ENCODE measurements around the gene WDFY1. TPM values are rescaled to one million over a fixed set of nuclear protein-coding genes. Genes with fewer than 3 reads are reported as not detected.

WDFY1 gene
- total and polyA plus RNA-seq, 2 experiments from 2014 or later = 54.5 to 127 TPM

DNA sequence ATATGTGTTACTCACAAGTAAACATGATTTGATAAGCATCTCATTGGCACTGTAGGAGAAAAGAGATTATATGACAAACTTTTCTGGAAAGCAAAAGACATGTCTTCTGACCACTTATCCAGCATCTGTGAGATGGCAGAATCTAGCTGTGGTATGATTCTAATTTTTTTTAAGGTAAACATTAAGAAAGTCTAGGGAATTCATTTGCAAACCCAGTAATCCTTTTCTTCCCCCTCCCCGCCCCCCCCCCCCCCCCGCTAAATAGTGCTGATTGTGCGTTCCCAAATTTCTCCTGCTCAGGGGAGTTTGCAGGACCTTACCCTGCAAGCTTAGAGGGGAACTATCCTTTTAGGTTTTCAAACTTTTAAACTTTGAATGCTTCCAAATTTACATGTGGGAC lies 24.2 kb upstream of the WDFY1 start (continued):
- no peak for TF ChIP-seq EZH2 (IDR thresholded peaks at IDR 0.05; ENCODE audit: low read depth, unreplicated experiment)
- TF ChIP-seq, protein P1, sequence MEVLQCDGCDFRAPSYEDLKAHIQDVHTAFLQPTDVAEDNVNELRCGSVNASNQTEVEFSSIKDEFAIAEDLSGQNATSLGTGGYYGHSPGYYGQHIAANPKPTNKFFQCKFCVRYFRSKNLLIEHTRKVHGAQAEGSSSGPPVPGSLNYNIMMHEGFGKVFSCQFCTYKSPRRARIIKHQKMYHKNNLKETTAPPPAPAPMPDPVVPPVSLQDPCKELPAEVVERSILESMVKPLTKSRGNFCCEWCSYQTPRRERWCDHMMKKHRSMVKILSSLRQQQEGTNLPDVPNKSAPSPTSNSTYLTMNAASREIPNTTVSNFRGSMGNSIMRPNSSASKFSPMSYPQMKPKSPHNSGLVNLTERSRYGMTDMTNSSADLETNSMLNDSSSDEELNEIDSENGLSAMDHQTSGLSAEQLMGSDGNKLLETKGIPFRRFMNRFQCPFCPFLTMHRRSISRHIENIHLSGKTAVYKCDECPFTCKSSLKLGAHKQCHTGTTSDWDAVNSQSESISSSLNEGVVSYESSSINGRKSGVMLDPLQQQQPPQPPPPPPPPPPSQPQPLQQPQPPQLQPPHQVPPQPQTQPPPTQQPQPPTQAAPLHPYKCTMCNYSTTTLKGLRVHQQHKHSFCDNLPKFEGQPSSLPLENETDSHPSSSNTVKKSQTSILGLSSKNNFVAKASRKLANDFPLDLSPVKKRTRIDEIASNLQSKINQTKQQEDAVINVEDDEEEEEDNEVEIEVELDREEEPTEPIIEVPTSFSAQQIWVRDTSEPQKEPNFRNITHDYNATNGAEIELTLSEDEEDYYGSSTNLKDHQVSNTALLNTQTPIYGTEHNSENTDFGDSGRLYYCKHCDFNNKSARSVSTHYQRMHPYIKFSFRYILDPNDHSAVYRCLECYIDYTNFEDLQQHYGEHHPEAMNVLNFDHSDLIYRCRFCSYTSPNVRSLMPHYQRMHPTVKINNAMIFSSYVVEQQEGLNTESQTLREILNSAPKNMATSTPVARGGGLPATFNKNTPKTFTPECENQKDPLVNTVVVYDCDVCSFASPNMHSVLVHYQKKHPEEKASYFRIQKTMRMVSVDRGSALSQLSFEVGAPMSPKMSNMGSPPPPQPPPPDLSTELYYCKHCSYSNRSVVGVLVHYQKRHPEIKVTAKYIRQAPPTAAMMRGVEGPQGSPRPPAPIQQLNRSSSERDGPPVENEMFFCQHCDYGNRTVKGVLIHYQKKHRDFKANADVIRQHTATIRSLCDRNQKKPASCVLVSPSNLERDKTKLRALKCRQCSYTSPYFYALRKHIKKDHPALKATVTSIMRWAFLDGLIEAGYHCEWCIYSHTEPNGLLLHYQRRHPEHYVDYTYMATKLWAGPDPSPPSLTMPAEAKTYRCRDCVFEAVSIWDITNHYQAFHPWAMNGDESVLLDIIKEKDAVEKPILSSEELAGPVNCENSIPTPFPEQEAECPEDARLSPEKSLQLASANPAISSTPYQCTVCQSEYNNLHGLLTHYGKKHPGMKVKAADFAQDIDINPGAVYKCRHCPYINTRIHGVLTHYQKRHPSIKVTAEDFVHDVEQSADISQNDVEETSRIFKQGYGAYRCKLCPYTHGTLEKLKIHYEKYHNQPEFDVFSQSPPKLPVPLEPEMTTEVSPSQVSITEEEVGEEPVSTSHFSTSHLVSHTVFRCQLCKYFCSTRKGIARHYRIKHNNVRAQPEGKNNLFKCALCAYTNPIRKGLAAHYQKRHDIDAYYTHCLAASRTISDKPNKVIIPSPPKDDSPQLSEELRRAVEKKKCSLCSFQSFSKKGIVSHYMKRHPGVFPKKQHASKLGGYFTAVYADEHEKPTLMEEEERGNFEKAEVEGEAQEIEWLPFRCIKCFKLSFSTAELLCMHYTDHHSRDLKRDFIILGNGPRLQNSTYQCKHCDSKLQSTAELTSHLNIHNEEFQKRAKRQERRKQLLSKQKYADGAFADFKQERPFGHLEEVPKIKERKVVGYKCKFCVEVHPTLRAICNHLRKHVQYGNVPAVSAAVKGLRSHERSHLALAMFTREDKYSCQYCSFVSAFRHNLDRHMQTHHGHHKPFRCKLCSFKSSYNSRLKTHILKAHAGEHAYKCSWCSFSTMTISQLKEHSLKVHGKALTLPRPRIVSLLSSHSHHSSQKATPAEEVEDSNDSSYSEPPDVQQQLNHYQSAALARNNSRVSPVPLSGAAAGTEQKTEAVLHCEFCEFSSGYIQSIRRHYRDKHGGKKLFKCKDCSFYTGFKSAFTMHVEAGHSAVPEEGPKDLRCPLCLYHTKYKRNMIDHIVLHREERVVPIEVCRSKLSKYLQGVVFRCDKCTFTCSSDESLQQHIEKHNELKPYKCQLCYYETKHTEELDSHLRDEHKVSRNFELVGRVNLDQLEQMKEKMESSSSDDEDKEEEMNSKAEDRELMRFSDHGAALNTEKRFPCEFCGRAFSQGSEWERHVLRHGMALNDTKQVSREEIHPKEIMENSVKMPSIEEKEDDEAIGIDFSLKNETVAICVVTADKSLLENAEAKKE (CRISPR knock-in tag; IDR thresholded peaks at IDR 0.05) = no peak
- no peak for TF ChIP-seq EZH2phosphoT487 (IDR thresholded peaks at IDR 0.05; ENCODE audit: unreplicated experiment)
- no peak for TF ChIP-seq CREB1 (CRISPR knock-in tag; IDR thresholded peaks at IDR 0.05; ENCODE audit: low read depth)
- TF ChIP-seq ZNF114 (CRISPR knock-in tag; IDR thresholded peaks at IDR 0.05) = no peak
- TF ChIP-seq NANOG (IDR thresholded peaks at IDR 0.05; ENCODE audit: borderline replicate concordance) = no peak
- TF ChIP-seq STAT1 (IDR thresholded peaks at IDR 0.05; ENCODE audit: unreplicated experiment) = no peak
- no peak for TF ChIP-seq ZNF331 (CRISPR knock-in tag; IDR thresholded peaks at IDR 0.05; ENCODE audit: low read depth)
- no peak for TF ChIP-seq POLR2AphosphoS5 (IDR thresholded peaks at IDR 0.05; ENCODE audit: low read depth)

DNA sequence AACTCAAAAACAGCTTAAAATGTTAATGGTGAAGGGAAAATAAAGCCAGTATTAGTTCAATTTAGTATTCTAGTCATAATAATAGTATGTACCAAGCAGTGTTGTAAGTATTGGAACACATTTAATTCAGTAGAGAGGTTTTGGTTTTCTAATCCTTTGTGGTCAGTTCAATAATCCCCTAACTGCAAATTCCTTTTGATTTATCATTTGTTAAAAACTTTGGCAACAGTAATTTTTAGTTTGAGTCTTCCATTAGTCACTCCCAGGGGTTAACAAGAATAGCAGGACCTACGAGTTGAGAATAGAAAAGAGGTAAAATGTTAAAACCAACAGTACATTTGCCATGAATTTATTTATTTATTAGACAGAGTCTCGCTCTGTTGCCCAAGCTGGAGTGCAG lies 22.8 kb upstream of the WDFY1 start:
- H3K4me3 Mint-ChIP-seq = no peak overlapping the region
- Histone ChIP-seq H3K9me2 (ENCODE audit: insufficient read depth) (no peaks in the 10 kb centered on the region), H2AFZ (no peak overlapping the region), H4K20me1 (replicated peaks; ENCODE audit: insufficient read depth) (peaks cover 8% of the 10 kb centered on the region; the same call in 1 of the 2 replicates), H3K4me1 (ENCODE audit: insufficient read depth) (no peaks in the 10 kb centered on the region), H3F3A (replicated peaks; ENCODE audit: low read depth) (no peaks in the 10 kb centered on the region), H3K4me2 (no peak overlapping the region), H3K79me2 (replicated peaks; ENCODE audit: insufficient read depth) (peaks cover 24% of the 10 kb centered on the region), H3K36me3 (ENCODE audit: insufficient read depth) (peaks cover 38% of the 10 kb centered on the region; the same call in 1 of the 2 replicates), H3K4me3 (no peak overlapping the region), H3K27ac (ENCODE audit: low read depth) (no peak overlapping the region), H3K27me3 (ENCODE audit: insufficient read depth) (no peaks in the 10 kb centered on the region)
- H3K4me1 Mint-ChIP-seq = peaks cover 15% of the 10 kb centered on the region; the same call in 2 of the 3 replicates
- H3K27me3 Mint-ChIP-seq (ENCODE audit: insufficient read depth, low read depth, poor library complexity) = peaks cover 3% of the 10 kb centered on the region
- H3K27ac Mint-ChIP-seq = no peak overlapping the region
- H3K9me3 Mint-ChIP-seq = no peaks in the 10 kb centered on the region
- ATAC-seq (no peak), DNase-seq (ENCODE audit: low spot score) (no peak)
- H3K36me3 Mint-ChIP-seq (ENCODE audit: low read depth) = peaks cover 24% of the 10 kb centered on the region; the same call in 2 of the 3 replicates
- TF ChIP-seq POLR2AphosphoS5 (IDR thresholded peaks at IDR 0.05; ENCODE audit: low read depth) (no peak), CREB1 (CRISPR knock-in tag; IDR thresholded peaks at IDR 0.05; ENCODE audit: low read depth) (no peak), JUNB (IDR thresholded peaks at IDR 0.05; ENCODE audit: unreplicated experiment) (no peak), NANOG (IDR thresholded peaks at IDR 0.05; ENCODE audit: borderline replicate concordance) (no peak)
- TF ChIP-seq, protein P2, sequence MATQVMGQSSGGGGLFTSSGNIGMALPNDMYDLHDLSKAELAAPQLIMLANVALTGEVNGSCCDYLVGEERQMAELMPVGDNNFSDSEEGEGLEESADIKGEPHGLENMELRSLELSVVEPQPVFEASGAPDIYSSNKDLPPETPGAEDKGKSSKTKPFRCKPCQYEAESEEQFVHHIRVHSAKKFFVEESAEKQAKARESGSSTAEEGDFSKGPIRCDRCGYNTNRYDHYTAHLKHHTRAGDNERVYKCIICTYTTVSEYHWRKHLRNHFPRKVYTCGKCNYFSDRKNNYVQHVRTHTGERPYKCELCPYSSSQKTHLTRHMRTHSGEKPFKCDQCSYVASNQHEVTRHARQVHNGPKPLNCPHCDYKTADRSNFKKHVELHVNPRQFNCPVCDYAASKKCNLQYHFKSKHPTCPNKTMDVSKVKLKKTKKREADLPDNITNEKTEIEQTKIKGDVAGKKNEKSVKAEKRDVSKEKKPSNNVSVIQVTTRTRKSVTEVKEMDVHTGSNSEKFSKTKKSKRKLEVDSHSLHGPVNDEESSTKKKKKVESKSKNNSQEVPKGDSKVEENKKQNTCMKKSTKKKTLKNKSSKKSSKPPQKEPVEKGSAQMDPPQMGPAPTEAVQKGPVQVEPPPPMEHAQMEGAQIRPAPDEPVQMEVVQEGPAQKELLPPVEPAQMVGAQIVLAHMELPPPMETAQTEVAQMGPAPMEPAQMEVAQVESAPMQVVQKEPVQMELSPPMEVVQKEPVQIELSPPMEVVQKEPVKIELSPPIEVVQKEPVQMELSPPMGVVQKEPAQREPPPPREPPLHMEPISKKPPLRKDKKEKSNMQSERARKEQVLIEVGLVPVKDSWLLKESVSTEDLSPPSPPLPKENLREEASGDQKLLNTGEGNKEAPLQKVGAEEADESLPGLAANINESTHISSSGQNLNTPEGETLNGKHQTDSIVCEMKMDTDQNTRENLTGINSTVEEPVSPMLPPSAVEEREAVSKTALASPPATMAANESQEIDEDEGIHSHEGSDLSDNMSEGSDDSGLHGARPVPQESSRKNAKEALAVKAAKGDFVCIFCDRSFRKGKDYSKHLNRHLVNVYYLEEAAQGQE (IDR thresholded peaks at IDR 0.05; ENCODE audit: unreplicated experiment) = no peak

All from GM23338 (cell line).